Measurements from ENCODE around the gene KCNN2. TPM values are rescaled to one million over a fixed set of nuclear protein-coding genes. Genes with fewer than 3 reads are reported as not detected.

Gene KCNN2
- total RNA-seq, 1 experiment from 2014 or later = not detected

GRCh38 chr5:114339108-114339507 lies 22.8 kb upstream of the KCNN2 start (continued):
- TF ChIP-seq RAD21 (IDR thresholded peaks at IDR 0.05; ENCODE audit: low read depth) (no peak), ZFX (IDR thresholded peaks at IDR 0.05) (no peak), EGR1 (IDR thresholded peaks at IDR 0.05; ENCODE audit: low read depth) (no peak), FOSL1 (IDR thresholded peaks at IDR 0.05; ENCODE audit: low read depth) (no peak), POLR2A (IDR thresholded peaks at IDR 0.05; ENCODE audit: borderline replicate concordance, extremely low read depth, insufficient read depth, insufficient read length) (no peak), ZNF274 (IDR thresholded peaks at IDR 0.05; ENCODE audit: low read depth, low read length) (no peak), EZH2phosphoT487 (IDR thresholded peaks at IDR 0.05; ENCODE audit: borderline replicate concordance) (no peak), ELF1 (IDR thresholded peaks at IDR 0.05; ENCODE audit: borderline replicate concordance, low read depth) (no peak), SIN3A (IDR thresholded peaks at IDR 0.05; ENCODE audit: low read depth) (no peak)

DNA sequence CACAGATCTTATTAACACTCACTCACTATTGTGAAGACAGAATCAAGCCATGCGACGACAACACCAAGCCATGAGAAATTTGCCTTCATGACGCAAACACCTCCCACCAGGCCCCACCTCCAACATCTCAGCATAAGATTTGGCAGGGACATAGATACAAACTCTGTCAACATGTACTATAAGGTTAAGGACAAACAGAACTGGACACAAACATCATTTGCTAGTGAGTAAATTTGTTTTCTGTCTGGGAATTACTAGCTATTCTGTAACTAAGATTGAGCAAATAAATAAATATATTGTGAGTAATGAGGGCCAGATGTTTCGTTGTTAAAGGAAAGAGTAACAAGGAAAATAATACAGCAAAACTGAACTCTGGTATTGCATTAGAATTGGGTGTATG lies 15.7 kb upstream of the KCNN2 start:
- H2AFZ ChIP-seq (ENCODE audit: low read depth, low read length, poor library complexity, severe bottlenecking) = no peak overlapping the region
- no peak overlapping the region for H3K4me3 ChIP-seq (replicated peaks in 1 of 2; ENCODE audit: low read depth in 1 of 2, low read length in 2 of 2)
- TF ChIP-seq ELF1 (IDR thresholded peaks at IDR 0.05; ENCODE audit: borderline replicate concordance, low read depth) (no peak), POLR2A (IDR thresholded peaks at IDR 0.05; ENCODE audit: borderline replicate concordance, extremely low read depth, insufficient read depth, insufficient read length) (no peak)
- ChIA-PET RAD21 (ENCODE audit: low non-redundant PET in 1 of 2, low total read pairs in 2 of 2, uncharacterized antibody in 2 of 2, unreplicated experiment in 2 of 2) (interaction anchor here in 1 of 2 experiments (0.6 kb wide), 1 partner anchor 503 kb away, joined by 5 read pairs; no protein-coding TSS in a partner anchor), CTCF (no interaction called here), POLR2A (no interaction called here)
- no peaks in the 10 kb centered on the region; a peak in 1 of 4 replicates for H3K36me3 ChIP-seq (ENCODE audit: control insufficient read depth in 1 of 2, insufficient read depth in 2 of 2, low read length in 2 of 2)
- H4K20me1 ChIP-seq (ENCODE audit: insufficient read depth) = no peaks in the 10 kb centered on the region
- no TSS peak for BruUV-seq (replicated peaks)
- intact Hi-C loops (cut with micrococcal nuclease) = loop anchor here (10.0 kb wide), 1 partner anchor 241 kb away; no protein-coding TSS in a partner anchor
- no peak for ATAC-seq
- no peaks in the 10 kb centered on the region for H3K4me1 ChIP-seq (ENCODE audit: control insufficient read depth in 1 of 2, insufficient read depth in 2 of 2, low read length in 2 of 2)
- no peak for DNase-seq (ENCODE audit: low read depth, low spot score)
- H3K27ac ChIP-seq (ENCODE audit: low read depth, low read length) = no peak overlapping the region
- H3K9ac ChIP-seq (ENCODE audit: low read length) = no peak overlapping the region
- no peaks in the 10 kb centered on the region for H3K27me3 ChIP-seq (ENCODE audit: insufficient read depth, low read length)
- H3K9me2 ChIP-seq (ENCODE audit: insufficient read depth) = no peaks in the 10 kb centered on the region
- H3K4me2 ChIP-seq (ENCODE audit: low read length) = no peak overlapping the region
- no peaks in the 10 kb centered on the region for H3K79me2 ChIP-seq (ENCODE audit: insufficient read depth, low read length)
- no peaks in the 10 kb centered on the region for H3K9me3 ChIP-seq (ENCODE audit: control insufficient read depth in 1 of 2, insufficient read depth in 1 of 2, low read depth in 1 of 2, low read length in 2 of 2)
